A549 (cell line): ENCODE measurements around the gene SEMA5A. TPM values are rescaled to one million over a fixed set of nuclear protein-coding genes. Genes with fewer than 3 reads are reported as not detected.

Experiments
- ATAC-seq, 2 experiments: fragments of 200-7000 bp in 1 of 2; fragments of >200 bp in 1 of 2; cut with Nextera tagmentation in 1 of 2; cut with Tn5 transposase in 1 of 2; 3 replicates each; pipeline versions ENCODE4 v1.8.0 to v1.9.1; 2018 to 2020; ENCODE audit warnings: mild to moderate bottlenecking in 1 of 2, moderate library complexity in 1 of 2
- CTCF ChIA-PET: fragments of 300-600 bp; sonication (Branson Sonifier 250); formaldehyde crosslinking; extraction: SDS; loops from one replicate; lab custom pipeline; 2021; ENCODE audit warnings: antibody characterized with exemption, inconsistent platforms; lab: Yijun Ruan, JAX
- POLR2A ChIA-PET: fragments of 350-600 bp; formaldehyde crosslinking; extraction: SDS; loops from one replicate; lab custom pipeline; 2021; ENCODE audit warnings: antibody characterized with exemption, inconsistent platforms; lab: Yijun Ruan, JAX
- DNase-seq, 2 experiments: peaks; one replicate each; pipeline versions ENCODE4 v3.0.0 to v3.0.0-alpha.2; 2011 to 2016; ENCODE audit warnings: low read depth in 1 of 2, low spot score in 1 of 2
- FAIRE-seq: peaks from 2 replicates; lab custom pipeline; 2011; peaks lifted over from hg19 to GRCh38; lab: Jason Lieb, UNC
- H3K27ac ChIP-seq, 2 experiments: fragments of >200 bp; sonication (Bioruptor Twin); formaldehyde crosslinking; 3 replicates each; pipeline ENCODE4 v1.5.1; 2016 to 2017
- H3K4me1 ChIP-seq: fragments of >200 bp; sonication (Bioruptor Twin); formaldehyde crosslinking; 3 replicates; pipeline ENCODE4 v1.6.1; 2016
- H3K4me2 ChIP-seq: fragments of >200 bp; sonication (Bioruptor Twin); formaldehyde crosslinking; 3 replicates; pipeline ENCODE4 v1.6.1; 2016
- H3K4me3 ChIP-seq: fragments of >200 bp; sonication (Bioruptor Twin); formaldehyde crosslinking; 3 replicates; pipeline ENCODE4 v1.5.1; 2016
- H3K9me3 ChIP-seq: fragments of >200 bp; sonication (Bioruptor Twin); formaldehyde crosslinking; 3 replicates; pipeline ENCODE4 v1.6.1; 2016
- CBX8 ChIP-seq: fragments of 200-600 bp; sonication (generic); IDR thresholded peaks from 2 replicates; pipeline ENCODE4 v1.6.1; 2016
- CEBPB ChIP-seq, 2 experiments: fragments of >200 bp in 1 of 2; sonication (Bioruptor Twin) in 1 of 2; formaldehyde crosslinking in 1 of 2; IDR thresholded peaks; 2 replicates each; pipeline ENCODE4 v1.6.1; 2012 to 2016
- CHD2 ChIP-seq: fragments of 150-350 bp; IDR thresholded peaks from 2 replicates; pipeline ENCODE4 v1.6.1; 2014; ENCODE audit warnings: low read length; ENCODE audit not compliant: partially characterized antibody
- EHMT2 ChIP-seq: fragments of 200-600 bp; sonication (generic); IDR thresholded peaks from 2 replicates; pipeline ENCODE4 v1.6.1; 2016; ENCODE audit warnings: antibody characterized with exemption, low read depth, mild to moderate bottlenecking, moderate library complexity
- ESRRA ChIP-seq: fragments of 150-350 bp; IDR thresholded peaks from 2 replicates; pipeline ENCODE4 v1.6.1; 2014; ENCODE audit warnings: mild to moderate bottlenecking, low read length, borderline replicate concordance
- FOSB ChIP-seq: fragments of 250-450 bp; sonication (Bioruptor Pico); IDR thresholded peaks from 2 replicates; pipeline ENCODE4 v1.5.0; 2020; ENCODE audit warnings: mild to moderate bottlenecking, moderate library complexity
- FOSL2 ChIP-seq, 2 experiments: fragments of 450-650 bp in 1 of 2; fragments of >200 bp in 1 of 2; sonication (Bioruptor Twin) in 1 of 2; formaldehyde crosslinking; IDR thresholded peaks; 2 replicates each; pipeline versions ENCODE4 v1.5.0 to v1.6.1; 2016 to 2020; ENCODE audit warnings: mild to moderate bottlenecking in 1 of 2, moderate library complexity in 1 of 2
- GATA3 ChIP-seq: IDR thresholded peaks from 2 replicates; pipeline ENCODE4 v1.6.1; 2012; ENCODE audit warnings: borderline replicate concordance
- HDAC2 ChIP-seq: fragments of 200-600 bp; sonication (generic); IDR thresholded peaks from 2 replicates; pipeline ENCODE4 v1.6.1; 2016
- HEYL ChIP-seq: fragments of 250-450 bp; sonication (Bioruptor Pico); IDR thresholded peaks from 2 replicates; pipeline ENCODE4 v1.8.0; 2021; ENCODE audit warnings: mild to moderate bottlenecking, moderate library complexity
- HOXB13 ChIP-seq: fragments of 250-450 bp; sonication (Bioruptor Pico); IDR thresholded peaks from 2 replicates; pipeline ENCODE4 v1.5.0; 2020; ENCODE audit warnings: low read depth, mild to moderate bottlenecking, moderate library complexity
- JUNB ChIP-seq: fragments of >200 bp; sonication (Bioruptor Twin); formaldehyde crosslinking; IDR thresholded peaks from 2 replicates; pipeline ENCODE4 v1.6.1; 2016
- KDM5A ChIP-seq: fragments of 200-600 bp; sonication (generic); IDR thresholded peaks from 2 replicates; pipeline ENCODE4 v1.6.1; 2016; ENCODE audit warnings: antibody characterized with exemption, mild to moderate bottlenecking
- MAFK ChIP-seq: fragments of 450-650 bp; IDR thresholded peaks from 2 replicates; pipeline ENCODE4 v1.6.1; 2014; ENCODE audit not compliant: partially characterized antibody
- MAX ChIP-seq: IDR thresholded peaks from 2 replicates; pipeline ENCODE4 v1.6.1; 2012
- PHF8 ChIP-seq: fragments of 200-600 bp; sonication (generic); IDR thresholded peaks from 2 replicates; pipeline ENCODE4 v1.6.1; 2016; ENCODE audit warnings: low read depth, mild to moderate bottlenecking, antibody characterized with exemption, moderate library complexity, borderline replicate concordance
- RCOR1 ChIP-seq: fragments of 150-350 bp; IDR thresholded peaks from 2 replicates; pipeline ENCODE4 v1.6.1; 2014; ENCODE audit warnings: antibody characterized with exemption, low read length, low read depth
- RFX5 ChIP-seq: fragments of 450-650 bp; IDR thresholded peaks from 2 replicates; pipeline ENCODE4 v1.7.1; 2014; ENCODE audit warnings: antibody characterized with exemption, mild to moderate bottlenecking, moderate library complexity
- RNF2 ChIP-seq: fragments of 200-600 bp; sonication (generic); IDR thresholded peaks from 2 replicates; pipeline ENCODE4 v1.6.1; 2016; ENCODE audit warnings: low read depth, mild to moderate bottlenecking, antibody characterized with exemption, moderate library complexity, borderline replicate concordance
- SREBF2 ChIP-seq: fragments of 450-650 bp; IDR thresholded peaks from 2 replicates; pipeline ENCODE4 v1.6.1; 2014; ENCODE audit warnings: mild to moderate bottlenecking, moderate library complexity
- TFCP2L1 ChIP-seq: fragments of 250-450 bp; sonication (Bioruptor Pico); IDR thresholded peaks from 2 replicates; pipeline ENCODE4 v1.5.0; 2021; ENCODE audit warnings: mild to moderate bottlenecking
- USF2 ChIP-seq: fragments of 450-650 bp; IDR thresholded peaks from 2 replicates; pipeline ENCODE4 v1.6.1; 2014; ENCODE audit warnings: antibody characterized with exemption
- ZSCAN20 ChIP-seq: fragments of 250-450 bp; sonication (Bioruptor Pico); IDR thresholded peaks from 2 replicates; pipeline ENCODE4 v1.8.0; 2022; ENCODE audit warnings: mild to moderate bottlenecking, moderate library complexity
- WGBS: methylation state at CpG from one replicate; pipeline ENCODE4 v1.1.6; 2017; ENCODE audit errors: missing lambda C conversion rate; 5-methylcytosine and 5-hydroxymethylcytosine counted together
- polyA plus RNA-seq, 4 experiments: library from polyadenylated mRNA; depleted of rRNA in 3 of 4; stranded (reverse); fragments of >200 nt; fragmentation: RNase III in 1 of 4; extraction: RNeasy Plus Mini Kit Qiagen cat#74134 plus additional on column Dnase treatment in 1 of 4; gene quantifications; 2 replicates in 3 of 4; 3 replicates in 1 of 4; pipeline ENCODE4 v1.2.3, GENCODE V29; 2011 to 2017
- TF ChIP-seq, protein P1 (sequence below): fragments of >200 bp; sonication (Bioruptor Twin); formaldehyde crosslinking; IDR thresholded peaks from 2 replicates; pipeline ENCODE4 v1.6.1; 2016

SEMA5A gene
- polyA plus RNA-seq, 2 of the 4 experiments (the other 2 are of a cell fraction): not detected

GRCh38 chr5:9124838-9125237 is 421.0 kb downstream of the SEMA5A start:
- Histone ChIP-seq H3K4me3 (no peak overlapping the region), H3K4me2 (no peak overlapping the region), H3K27ac (no peak overlapping the region), H3K9me3 (no peaks in the 10 kb centered on the region), H3K4me1 (no peaks in the 10 kb centered on the region)
- ChIA-PET POLR2A (no interaction called here), CTCF (no interaction called here)
- FAIRE-seq (no peak), DNase-seq (no peak), ATAC-seq (no peak)
- no peak for TF ChIP-seq RFX5
- peak; percentile 69 for TF ChIP-seq MAFK
- TF ChIP-seq MAX: no peak
- no peak for TF ChIP-seq HOXB13
- no peak for TF ChIP-seq EHMT2
- TF ChIP-seq CEBPB (IDR thresholded peaks at IDR 0.05): no peak
- WGBS: 9% methylated on average over 6 of the region's 6 CpGs

- FAIRE-seq (no peak), DNase-seq (no peak), ATAC-seq (no peak)
- Histone ChIP-seq H3K27ac (no peak overlapping the region), H3K4me2 (no peak overlapping the region), H3K4me1 (no peaks in the 10 kb centered on the region), H3K9me3 (no peaks in the 10 kb centered on the region), H3K4me3 (no peak overlapping the region)
- 15% methylated on average over 3 of the region's 3 CpGs for WGBS
- no peak for TF ChIP-seq ZSCAN20 (CRISPR knock-in tag)
- TF ChIP-seq FOSB (CRISPR knock-in tag): no peak
- TF ChIP-seq HEYL (CRISPR knock-in tag): no peak
- no peak for TF ChIP-seq CBX8
- no peak for TF ChIP-seq USF2
- TF ChIP-seq SREBF2: no peak
- TF ChIP-seq EHMT2: no peak
- no peak for TF ChIP-seq CHD2
- ChIA-PET POLR2A (no interaction called here), CTCF (no interaction called here)
Measured at GRCh38 chr5:9124071-9124470, 421.8 kb downstream of the SEMA5A start.

- Histone ChIP-seq H3K4me3 (no peak overlapping the region), H3K27ac (no peak overlapping the region), H3K4me2 (no peak overlapping the region), H3K4me1 (no peaks in the 10 kb centered on the region), H3K9me3 (no peaks in the 10 kb centered on the region)
- ATAC-seq: no peak
- no peak for TF ChIP-seq HDAC2
- no peak for TF ChIP-seq ESRRA
- no peak for TF ChIP-seq GATA3
- TF ChIP-seq ZSCAN20 (CRISPR knock-in tag): no peak
- no peak for TF ChIP-seq JUNB
- TF ChIP-seq RNF2: no peak
- TF ChIP-seq KDM5A: no peak
- TF ChIP-seq RCOR1: no peak
- TF ChIP-seq TFCP2L1 (CRISPR knock-in tag): no peak
- TF ChIP-seq, protein P1, sequence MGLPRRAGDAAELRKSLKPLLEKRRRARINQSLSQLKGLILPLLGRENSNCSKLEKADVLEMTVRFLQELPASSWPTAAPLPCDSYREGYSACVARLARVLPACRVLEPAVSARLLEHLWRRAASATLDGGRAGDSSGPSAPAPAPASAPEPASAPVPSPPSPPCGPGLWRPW: no peak
- no peak for TF ChIP-seq FOSL2 (IDR thresholded peaks at IDR 0.05)
- no peak for TF ChIP-seq FOSL2 (CRISPR knock-in tag; IDR thresholded peaks at IDR 0.05)
- no peak for TF ChIP-seq RFX5
- TF ChIP-seq PHF8: no peak
- FAIRE-seq: no peak
- no peak for DNase-seq
- CTCF ChIA-PET: no interaction called here
- POLR2A ChIA-PET: no interaction called here
- 45% methylated on average over 16 of the region's 16 CpGs for WGBS
Measured at GRCh38 chr5:9122528-9122927, 423.3 kb downstream of the SEMA5A start.

DNA sequence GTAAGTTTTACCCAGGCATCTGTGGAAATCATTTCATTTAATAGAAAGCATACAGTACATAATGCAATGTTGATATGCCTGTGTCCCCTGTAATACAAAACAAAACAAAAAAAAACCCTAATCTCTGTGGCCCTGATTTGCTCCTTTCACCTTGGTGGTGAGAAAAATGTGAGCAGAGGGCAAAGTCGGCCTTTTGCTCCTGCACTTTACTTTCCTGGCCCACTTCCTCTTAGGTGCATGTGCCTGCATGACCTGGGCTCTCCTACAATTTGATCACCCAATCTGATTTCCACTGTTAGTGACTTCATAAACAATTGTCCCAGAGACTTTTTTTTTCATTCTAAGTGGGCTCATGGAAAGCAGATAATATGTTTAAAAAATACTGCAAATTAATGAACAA is 424.3 kb downstream of the SEMA5A start:
- no peak overlapping the region for H3K4me3 ChIP-seq
- FAIRE-seq: no peak
- no peak overlapping the region for H3K4me2 ChIP-seq
- WGBS: 3% methylated on average over 1 of the region's 1 CpG
- ATAC-seq: no peak
- TF ChIP-seq SREBF2: no peak
- POLR2A ChIA-PET: no interaction called here
- CTCF ChIA-PET: no interaction called here
- H3K9me3 ChIP-seq: no peaks in the 10 kb centered on the region
- DNase-seq: no peak
- no peak overlapping the region for H3K27ac ChIP-seq
- no peaks in the 10 kb centered on the region for H3K4me1 ChIP-seq
